ENCODE results near the gene CRTC2.
"Not testable (repeated sequence)": the region's sequence is repeated elsewhere in the genome, so short reads cannot be mapped to it uniquely, and the experiment has no call there.

The CRTC2 gene, protein sequence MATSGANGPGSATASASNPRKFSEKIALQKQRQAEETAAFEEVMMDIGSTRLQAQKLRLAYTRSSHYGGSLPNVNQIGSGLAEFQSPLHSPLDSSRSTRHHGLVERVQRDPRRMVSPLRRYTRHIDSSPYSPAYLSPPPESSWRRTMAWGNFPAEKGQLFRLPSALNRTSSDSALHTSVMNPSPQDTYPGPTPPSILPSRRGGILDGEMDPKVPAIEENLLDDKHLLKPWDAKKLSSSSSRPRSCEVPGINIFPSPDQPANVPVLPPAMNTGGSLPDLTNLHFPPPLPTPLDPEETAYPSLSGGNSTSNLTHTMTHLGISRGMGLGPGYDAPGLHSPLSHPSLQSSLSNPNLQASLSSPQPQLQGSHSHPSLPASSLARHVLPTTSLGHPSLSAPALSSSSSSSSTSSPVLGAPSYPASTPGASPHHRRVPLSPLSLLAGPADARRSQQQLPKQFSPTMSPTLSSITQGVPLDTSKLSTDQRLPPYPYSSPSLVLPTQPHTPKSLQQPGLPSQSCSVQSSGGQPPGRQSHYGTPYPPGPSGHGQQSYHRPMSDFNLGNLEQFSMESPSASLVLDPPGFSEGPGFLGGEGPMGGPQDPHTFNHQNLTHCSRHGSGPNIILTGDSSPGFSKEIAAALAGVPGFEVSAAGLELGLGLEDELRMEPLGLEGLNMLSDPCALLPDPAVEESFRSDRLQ

DNA sequence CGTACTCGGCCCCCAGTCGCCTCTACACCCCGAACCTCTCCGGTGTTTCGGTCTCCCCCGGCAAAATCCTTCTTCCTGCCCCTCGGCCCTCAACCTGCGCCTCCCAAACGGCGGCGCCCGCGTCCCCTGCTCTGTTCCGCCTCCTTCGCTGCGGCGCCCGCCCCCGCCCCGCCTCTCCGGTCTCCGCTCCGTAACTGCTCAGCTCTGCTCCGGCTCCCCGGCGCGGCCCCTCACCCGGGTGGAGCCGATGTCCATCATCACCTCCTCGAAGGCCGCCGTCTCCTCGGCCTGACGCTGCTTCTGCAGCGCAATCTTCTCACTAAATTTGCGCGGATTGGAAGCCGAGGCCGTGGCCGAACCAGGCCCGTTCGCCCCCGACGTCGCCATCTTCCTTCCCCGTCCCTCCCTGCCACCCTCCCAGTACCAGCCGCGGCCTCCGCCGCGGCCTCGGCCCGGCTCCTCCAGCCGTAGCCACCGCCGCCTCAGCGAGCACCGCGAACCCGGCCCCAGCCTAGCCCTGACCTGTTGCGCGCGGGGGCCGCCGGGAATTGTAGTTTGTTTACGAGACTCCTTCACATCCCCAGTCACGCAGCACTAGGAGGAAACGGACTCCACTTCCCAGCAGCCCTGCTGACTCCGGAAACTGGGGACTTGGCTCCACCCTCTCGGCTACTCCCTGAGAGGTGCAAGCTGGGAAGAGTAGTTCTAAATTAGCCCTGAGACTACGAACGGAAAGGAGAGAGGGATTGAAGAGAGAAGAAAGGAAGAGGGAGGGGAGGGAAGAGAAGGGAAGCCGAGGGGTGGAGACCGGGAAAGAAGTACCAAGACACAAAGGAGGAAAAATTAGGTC, at the start of gene CRTC2:
CRTC2 (minus strand) TSS at position 502 of the 850 bp plus-strand sequence; CDS start at position 387, 115 bp downstream.
- TF ChIP-seq, protein P1, sequence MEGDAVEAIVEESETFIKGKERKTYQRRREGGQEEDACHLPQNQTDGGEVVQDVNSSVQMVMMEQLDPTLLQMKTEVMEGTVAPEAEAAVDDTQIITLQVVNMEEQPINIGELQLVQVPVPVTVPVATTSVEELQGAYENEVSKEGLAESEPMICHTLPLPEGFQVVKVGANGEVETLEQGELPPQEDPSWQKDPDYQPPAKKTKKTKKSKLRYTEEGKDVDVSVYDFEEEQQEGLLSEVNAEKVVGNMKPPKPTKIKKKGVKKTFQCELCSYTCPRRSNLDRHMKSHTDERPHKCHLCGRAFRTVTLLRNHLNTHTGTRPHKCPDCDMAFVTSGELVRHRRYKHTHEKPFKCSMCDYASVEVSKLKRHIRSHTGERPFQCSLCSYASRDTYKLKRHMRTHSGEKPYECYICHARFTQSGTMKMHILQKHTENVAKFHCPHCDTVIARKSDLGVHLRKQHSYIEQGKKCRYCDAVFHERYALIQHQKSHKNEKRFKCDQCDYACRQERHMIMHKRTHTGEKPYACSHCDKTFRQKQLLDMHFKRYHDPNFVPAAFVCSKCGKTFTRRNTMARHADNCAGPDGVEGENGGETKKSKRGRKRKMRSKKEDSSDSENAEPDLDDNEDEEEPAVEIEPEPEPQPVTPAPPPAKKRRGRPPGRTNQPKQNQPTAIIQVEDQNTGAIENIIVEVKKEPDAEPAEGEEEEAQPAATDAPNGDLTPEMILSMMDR (IDR thresholded peaks at IDR 0.05; ENCODE audit: borderline replicate concordance, insufficient read depth, low read depth, low read length): no peak
- H3K4me3 ChIP-seq (ENCODE audit: low read depth, low read length): peak within 1 kb of the TSS; percentile 98

DNA sequence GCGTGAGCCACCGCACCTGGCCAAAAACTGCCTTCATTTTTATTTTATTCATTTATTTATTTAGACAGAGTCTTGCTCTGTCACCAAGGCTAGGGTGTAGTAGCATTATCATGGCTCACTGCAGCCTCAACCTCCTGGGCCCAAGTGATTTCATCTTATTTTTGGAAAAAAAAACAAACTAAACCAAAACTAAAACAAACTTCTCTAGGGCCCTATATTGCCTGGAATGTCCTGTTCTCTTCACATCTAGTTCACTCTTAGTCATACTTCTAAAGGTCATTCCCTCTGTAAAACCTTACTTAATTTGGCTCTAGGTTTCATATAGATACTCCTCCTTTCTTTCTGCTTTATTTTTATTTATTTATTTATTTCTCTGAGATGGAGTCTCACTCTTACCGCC, 47.7 kb upstream of the CRTC2 start:
- no peak overlapping the region for H3K4me3 ChIP-seq (ENCODE audit: low read depth, low read length)
- TF ChIP-seq, protein P1 (IDR thresholded peaks at IDR 0.05; ENCODE audit: borderline replicate concordance, insufficient read depth, low read depth, low read length): no peak

DNA sequence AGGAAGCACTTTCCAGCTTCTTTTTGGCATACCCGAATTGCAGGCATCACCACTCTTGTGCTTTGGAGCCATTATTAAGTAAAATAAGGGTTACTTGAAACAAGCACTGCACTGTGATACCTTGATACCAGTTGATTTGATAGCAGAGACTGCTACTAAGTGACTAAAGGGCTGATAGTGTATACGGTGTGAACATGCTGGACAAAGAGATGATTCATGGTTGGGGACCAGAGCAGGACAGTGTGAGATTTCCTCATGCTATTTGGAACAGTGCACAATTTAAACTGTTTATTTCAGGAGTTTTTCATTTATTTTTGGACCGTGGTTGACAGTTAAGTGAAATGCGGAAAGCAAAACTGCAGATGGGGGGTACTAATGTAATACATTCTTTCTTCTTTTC, 42.0 kb upstream of the CRTC2 start:
- TF ChIP-seq, protein P1 (IDR thresholded peaks at IDR 0.05; ENCODE audit: borderline replicate concordance, insufficient read depth, low read depth, low read length): no peak
- H3K4me3 ChIP-seq (ENCODE audit: low read depth, low read length): no peak overlapping the region

DNA sequence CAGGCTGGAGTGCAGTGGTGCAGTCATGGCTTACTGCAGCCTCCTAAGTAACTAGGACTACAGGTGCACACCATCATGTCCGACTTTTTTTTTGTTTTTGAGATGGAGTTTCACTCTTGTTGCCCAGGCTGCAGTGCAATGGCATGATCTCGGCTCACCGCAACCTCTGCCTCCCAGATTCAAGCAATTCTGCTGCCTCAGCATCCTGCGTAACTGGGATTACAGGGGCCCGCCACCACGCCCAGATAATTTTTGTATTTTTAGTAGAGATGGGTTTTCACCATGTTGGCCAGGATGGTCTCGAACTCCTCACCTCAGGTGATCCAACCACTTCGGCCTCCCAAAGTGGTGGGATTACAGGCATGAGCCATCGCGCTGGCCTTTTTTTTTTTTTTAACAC, 38.5 kb upstream of the CRTC2 start:
- not testable (repeated sequence) for H3K4me3 ChIP-seq (ENCODE audit: low read depth, low read length)

DNA sequence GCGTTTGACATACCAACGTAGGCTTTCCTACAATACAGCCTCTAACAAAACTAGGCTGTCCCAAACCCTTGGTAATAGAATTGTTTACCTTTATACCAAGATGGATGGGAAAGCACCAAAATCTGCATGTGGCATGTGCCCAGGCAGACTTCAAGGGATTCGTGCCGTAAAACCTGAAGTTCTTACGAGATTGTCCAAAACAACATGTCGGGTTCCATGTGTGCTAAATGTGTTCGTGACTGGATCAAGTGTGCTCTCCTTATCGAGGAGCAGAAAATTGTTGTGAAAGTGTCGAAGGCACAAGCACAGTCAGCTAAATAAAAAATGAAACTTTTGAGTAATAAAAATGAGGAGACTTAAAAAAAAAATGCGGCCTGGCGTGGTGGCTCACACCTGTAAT, 37.2 kb upstream of the CRTC2 start:
- TF ChIP-seq, protein P1 (IDR thresholded peaks at IDR 0.05; ENCODE audit: borderline replicate concordance, insufficient read depth, low read depth, low read length): no peak
- no peak overlapping the region for H3K4me3 ChIP-seq (ENCODE audit: low read depth, low read length)

DNA sequence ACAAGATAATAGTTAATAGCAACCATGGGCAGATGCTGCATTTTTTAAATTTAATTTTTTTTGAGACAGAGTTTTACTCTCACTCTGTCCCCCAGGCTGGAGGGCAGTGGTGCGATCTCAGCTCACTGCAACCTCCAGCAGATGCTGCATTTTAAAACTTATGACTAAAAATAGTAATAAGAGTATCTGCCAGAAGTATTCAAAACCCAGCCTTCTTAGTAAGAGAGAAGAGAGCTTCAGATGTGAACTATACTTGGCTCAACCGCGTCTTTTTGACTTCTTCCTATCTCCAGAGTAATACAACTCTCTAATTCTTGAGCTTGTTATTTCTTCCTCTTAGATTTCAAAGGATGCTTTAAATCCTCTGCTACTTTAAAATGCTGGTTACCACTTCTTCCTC, 36.8 kb upstream of the CRTC2 start:
- TF ChIP-seq, protein P1 (IDR thresholded peaks at IDR 0.05; ENCODE audit: borderline replicate concordance, insufficient read depth, low read depth, low read length): no peak
- no peak overlapping the region for H3K4me3 ChIP-seq (ENCODE audit: low read depth, low read length)

DNA sequence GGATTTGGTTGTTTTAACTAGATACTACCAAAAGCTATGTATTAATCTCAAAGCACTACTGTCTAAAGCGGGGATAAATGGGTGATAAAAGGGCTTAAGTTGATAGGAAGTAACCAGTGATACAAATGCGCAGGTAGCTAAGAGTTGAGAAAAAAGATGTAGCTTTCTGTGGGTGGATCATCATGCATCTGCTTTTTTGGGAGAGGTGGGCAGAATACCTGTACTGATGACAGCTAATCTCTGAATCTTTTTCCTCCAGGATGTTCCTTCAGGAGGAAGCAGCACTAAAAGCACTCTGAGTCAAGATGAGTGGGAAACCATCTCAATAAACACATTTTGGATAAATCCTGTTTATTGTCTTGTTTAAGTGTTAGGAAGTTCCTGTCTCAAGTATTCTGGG, 33.4 kb upstream of the CRTC2 start:
- H3K4me3 ChIP-seq (ENCODE audit: low read depth, low read length): peak overlapping the region; percentile 85
- TF ChIP-seq, protein P1 (IDR thresholded peaks at IDR 0.05; ENCODE audit: borderline replicate concordance, insufficient read depth, low read depth, low read length): no peak
